NCI-H2171 (cell line): ENCODE data around the gene CRYBG1.
"Not testable (repeated sequence)": the region's sequence is repeated elsewhere in the genome, so short reads cannot be mapped to it uniquely, and the experiment has no call there.

Experiments used
- DNase-seq: peaks from one replicate; lab custom pipeline; 2025; lab: John Stamatoyannopoulos, UW

The CRYBG1 gene

DNA sequence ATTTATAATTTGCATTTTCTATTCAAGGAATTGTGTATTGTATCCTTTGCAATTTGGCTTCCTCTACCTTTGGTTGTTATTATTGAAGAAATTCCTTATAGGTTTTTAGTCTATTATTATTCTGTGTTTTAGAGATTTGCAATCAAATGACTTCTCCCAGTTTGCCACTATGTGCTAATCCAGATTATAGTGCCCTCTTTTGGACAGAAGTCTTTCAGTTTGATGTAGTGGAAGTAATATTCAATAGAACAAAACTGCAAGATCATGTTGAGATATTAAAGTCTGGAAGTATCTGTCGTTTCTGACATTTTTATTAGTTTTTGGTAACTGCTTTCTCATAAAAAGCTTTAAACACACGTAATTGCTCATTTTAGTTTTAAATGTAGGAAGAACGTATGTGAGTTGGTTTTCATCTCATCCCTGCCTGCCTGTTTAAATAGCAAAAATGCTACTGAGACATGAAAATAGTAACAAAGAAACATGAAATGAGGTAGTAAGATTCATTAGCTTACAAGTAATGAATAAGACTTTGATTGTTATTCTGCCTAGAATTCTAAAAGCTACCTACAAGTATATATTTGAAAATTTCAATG lies 195.9 kb downstream of the CRYBG1 start:
- no peak for DNase-seq

- no peak for DNase-seq
Measured at GRCh38 chr6:106557837-106558236, 197.3 kb downstream of the CRYBG1 start.

DNA sequence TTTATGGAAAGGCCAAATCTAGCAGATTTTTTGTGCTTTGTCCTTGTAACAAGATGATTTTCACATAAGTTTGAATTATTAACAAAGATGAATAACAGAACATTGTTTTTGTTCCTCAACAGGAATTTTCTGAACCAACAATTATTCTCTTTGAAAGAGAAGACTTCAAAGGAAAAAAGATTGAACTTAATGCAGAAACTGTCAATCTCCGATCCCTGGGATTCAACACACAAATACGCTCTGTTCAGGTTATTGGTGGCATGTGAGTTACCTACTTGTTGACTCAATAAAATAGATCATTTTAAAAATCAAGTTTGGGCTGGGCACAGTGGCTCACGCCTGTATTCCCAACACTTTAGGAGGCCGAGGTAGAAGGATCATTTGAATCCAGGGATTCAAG lies 197.8 kb downstream of the CRYBG1 start:
- no peak for DNase-seq

DNA sequence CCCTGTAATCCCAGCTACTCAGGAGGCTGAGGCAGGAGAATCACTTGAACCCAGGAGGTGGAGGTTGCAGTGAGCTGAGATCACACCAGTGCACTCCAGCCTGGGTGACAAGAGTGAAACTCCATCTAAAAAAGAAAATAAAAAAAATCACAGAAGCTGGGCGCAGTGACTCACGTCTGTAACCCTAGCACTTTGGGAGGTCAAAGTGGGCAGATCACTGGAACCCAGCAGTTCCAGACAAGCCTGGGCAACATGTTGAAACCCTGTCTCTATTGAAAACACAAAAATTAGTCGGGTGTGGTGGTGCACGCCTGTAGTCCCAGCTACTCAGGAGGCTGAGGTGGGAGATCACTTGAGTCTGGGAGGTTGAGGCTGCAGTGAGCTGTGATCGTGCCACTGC lies 199.1 kb downstream of the CRYBG1 start:
- not testable (repeated sequence) for DNase-seq

GRCh38 chr6:106560996-106561685 lies 200.6 kb downstream of the CRYBG1 start:
- DNase-seq = no peak

DNA sequence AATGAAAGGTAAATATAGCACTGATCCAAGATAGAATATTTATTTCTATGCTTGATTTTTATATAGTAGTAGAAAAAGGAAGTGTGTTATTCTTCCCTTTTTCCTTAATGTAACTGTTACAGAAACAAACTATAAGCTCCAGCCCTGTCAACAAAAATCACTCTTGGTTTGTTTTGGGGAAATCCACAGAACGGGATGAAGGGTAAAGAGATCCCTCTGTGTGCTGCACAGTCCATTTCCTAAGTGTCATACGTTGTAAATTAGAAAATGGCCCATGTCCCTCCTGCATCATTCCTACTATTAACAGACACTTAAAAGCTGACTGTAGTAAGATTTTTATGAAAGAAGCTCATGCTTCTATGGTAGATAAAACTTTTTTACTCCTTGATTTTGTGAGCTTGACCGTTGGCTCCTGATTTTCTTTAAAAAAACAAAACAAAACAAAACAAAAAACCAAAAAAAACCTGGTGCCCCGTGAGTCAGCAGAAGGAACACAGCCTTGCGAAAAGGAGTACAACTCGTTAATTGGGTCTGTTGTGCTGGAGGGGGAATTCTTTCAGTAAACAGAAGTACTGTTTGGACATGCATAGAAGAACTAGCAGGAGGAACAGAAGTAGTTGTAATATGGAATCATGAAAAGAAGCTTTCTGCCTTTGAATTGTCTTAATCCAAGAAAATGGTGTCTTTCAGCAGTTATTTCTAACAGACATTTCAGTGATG lies 201.3 kb downstream of the CRYBG1 start:
- no peak for DNase-seq

DNA sequence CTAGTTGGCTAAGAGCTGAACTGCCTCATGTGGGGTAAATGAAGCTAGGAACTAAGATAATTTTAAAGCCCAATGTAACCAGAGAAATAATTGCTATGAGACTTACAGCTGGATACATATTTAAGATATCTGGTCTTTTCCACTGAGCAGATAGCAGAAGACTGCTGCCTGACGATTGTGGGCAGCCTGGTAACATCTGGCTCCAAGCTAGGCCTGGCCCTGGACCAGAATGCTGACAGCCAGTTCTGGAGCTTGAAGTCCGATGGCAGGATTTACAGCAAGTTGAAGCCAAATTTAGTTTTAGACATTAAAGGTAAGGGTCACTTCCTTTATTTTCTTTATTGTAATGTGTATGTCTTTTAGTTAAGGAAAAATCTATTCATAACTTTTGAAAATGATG lies 203.1 kb downstream of the CRYBG1 start:
- DNase-seq = no peak

DNA sequence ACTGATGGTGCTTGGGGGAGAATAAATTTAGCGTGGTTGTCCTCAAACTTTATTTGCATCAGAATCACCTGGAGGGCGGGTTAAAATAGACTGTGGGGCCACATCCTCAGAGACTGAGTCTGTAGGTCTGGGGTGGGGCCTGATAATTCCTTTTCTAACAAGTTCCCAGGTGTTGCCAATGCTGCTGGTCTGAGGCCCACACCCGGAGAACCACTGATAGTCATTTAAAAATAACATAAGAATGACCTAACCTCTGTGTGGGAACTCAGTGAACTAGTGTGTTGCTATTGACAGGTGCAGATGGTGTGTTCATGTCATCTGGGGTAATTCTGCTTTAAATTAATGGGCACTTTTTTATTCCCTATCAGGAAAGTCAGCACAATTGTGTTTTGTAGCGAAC lies 204.0 kb downstream of the CRYBG1 start:
- DNase-seq = no peak

DNA sequence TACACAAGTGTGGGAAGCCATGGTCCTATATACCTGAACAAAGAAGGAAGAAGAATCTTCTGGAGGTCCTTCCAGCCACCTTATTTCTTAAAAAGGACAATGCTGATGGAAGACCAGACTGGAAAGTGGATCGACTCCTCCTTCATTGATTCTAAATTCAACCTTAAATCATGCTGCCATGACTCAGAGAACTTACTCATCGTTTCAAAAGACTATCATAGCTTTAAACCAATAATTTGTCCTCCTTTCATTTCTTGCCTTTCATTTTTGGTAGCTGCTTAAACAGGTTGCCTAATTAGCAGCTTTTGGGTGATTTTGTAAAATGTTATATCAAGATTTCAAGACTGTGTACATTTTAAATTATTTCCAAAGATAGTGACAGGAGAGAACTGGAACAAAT lies 208.0 kb downstream of the CRYBG1 start:
- DNase-seq = no peak

- DNase-seq = no peak
Measured at GRCh38 chr6:106569428-106569827, 208.9 kb downstream of the CRYBG1 start.

GRCh38 chr6:106572436-106572835 lies 211.9 kb downstream of the CRYBG1 start:
- no peak for DNase-seq

- no peak for DNase-seq
Measured at GRCh38 chr6:106572875-106573585, 212.5 kb downstream of the CRYBG1 start.

DNA sequence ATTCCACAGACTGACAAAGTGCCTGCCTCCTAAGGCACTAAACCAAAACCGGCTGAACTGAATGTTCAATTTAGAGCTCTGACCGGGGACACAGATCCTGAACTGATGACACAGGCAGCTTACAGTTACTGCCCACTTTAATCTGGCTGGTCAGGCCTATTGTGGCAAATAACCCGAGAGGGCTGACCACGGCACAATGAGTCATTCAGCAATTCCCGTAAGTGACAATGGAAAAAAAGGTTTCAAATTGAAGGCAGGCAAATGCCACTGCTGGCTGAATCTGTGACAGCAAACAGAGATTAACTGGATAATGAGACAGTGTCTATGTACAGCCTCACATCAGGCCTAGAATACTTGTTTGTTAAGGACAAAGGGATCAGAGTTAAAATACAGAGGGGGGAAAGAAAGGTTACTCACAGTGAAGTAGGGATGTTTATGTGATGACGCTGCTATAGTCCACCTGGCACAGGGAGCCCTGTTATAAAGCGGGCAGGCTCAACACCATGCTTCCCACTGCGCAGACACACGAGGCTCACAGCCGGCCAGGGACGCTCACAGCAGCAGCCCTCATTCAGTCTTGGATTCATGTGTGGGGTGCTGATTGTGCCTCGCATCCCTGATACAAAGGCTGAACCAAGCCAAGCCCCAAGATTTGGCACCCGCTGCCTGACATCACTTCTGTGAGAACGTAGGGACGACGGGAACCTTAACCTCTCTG lies 214.4 kb downstream of the CRYBG1 start:
- DNase-seq = no peak

DNA sequence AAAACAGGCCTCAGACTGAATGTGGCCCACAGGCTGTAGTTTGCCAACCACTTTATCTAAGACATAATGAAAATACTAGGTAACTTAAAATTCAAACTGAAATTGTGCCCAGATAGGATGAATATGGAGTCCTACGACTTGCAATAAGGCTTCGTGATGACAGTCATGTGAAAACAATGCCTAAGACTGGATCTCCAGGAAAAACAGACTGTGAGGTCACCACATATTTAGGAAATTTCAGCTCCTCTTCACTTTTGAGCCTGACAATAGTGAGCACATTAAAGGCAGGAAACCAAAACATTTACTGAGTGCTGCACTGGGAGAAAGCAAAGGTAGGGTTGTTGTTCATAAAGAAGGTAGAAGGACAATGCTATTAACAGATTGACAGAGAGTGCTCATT lies 218.8 kb downstream of the CRYBG1 start:
- no peak for DNase-seq

DNA sequence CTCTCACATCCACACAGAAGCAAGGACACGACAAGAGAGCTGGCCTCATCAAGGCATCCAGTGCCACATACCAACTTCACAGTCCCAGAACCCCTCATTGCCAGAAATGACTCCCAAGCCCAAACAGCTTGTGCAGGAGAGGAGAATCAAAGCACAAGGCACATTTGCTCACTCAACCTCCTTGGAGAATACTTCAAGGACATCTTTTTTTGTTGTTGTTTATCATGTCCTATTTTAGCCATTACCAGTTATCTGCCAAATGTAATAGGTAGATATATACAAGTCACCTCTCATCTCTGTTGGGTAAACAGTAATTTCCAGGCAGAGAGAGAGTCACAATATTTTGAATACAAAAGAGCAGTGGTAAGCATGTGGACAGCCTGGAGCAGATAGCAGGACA lies 221.0 kb downstream of the CRYBG1 start:
- no peak for DNase-seq

- no peak for DNase-seq
Measured at GRCh38 chr6:106586815-106587415, 226.4 kb downstream of the CRYBG1 start.

DNA sequence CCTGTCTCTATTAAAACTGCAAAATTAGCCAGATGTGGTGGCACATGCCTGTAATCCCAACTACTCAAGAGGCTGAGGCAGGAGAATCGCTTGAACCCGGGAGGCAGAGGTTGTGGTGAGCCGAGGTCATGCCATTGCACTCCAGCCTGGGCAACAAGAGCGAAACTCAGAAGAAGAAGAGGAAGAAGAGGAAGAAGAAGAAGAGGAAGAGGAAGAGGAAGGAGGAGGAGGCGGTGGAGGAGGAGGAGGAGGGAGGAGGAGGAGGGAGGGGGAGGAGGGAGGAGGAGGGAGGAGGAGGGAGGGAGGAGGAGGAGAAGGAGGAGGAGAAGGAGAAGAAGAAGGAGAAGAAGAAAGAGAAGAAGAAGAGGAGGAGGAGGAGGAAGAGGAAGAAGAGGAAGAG lies 228.4 kb downstream of the CRYBG1 start:
- DNase-seq = not testable (repeated sequence)

DNA sequence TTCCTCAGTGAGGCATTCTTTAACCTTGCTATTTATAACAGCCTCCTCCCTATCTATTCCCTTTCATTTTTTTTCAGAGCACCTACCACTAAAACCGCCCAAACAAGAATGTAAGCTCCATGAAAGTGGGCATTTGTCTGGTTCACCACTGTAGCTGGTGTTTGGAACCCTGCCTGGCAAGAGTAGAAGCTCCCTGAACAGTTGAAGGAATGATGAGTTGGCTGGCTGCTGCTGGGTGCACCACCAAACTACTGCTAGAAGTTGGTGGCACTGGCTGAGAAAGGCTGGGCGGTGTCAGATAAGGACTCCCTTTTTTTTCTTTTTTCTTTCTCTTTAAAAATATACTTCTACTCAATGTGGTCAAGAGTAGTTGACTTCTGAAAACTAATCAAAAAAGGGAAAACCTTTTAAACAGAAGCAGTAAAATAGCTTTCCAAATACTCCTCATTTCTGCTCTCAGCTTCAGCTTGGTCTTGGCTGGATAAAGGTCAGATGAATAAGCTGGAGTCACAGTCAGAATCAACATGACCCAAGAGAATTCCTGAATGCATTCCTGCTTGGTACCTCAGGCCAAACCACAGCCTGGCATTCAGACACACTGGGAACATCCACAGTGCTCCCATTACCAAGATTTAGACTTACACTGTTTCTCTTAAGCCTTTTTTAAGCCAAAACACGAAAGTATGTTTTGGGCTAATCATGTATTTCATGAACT lies 230.8 kb downstream of the CRYBG1 start:
- no peak for DNase-seq

GRCh38 chr6:106599440-106599839 lies 238.9 kb downstream of the CRYBG1 start:
- no peak for DNase-seq

GRCh38 chr6:106600329-106600728 lies 239.8 kb downstream of the CRYBG1 start:
- no peak for DNase-seq

- DNase-seq = no peak
Measured at GRCh38 chr6:106608080-106608668, 247.7 kb downstream of the CRYBG1 start.
